Measurements from ENCODE around the gene ITM2C. TPM values are rescaled to one million over a fixed set of nuclear protein-coding genes. Genes with fewer than 3 reads are reported as not detected.
A peak's percentile ranks its signal among the peaks of the same experiment; 100 is the strongest.

ITM2C gene
- total and polyA plus RNA-seq, 2 of the 13 experiments (the other 11 are each of a cell fraction or from before 2014, with no cell fraction given) = 70.5 to 270 TPM

DNA sequence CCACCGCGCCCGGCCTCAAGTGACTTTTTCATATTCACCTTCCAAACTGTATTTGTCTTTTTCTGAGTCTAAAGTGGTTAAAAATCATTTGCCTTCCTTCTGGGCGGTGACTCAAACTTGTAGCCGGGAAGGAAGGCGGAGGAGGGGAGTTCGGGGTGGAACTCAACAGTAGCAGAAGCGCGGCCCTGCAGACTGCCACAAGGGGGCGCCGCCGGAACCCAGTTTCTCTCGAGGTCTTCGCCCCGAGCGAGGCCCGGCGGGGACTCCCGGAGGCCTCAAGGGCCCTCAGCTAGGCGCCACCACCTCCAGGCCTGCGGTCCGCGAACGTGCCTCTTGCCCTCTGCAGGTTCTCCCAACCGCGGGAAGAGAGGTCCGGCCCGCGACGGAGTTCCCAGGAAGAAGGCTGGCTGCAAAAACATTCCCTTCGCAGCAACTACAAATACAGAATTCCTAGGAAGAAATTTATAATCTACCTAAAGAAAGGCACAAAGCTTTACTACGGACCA lies 16.8 kb upstream of the ITM2C start (continued):
- TF ChIP-seq, protein P1, sequence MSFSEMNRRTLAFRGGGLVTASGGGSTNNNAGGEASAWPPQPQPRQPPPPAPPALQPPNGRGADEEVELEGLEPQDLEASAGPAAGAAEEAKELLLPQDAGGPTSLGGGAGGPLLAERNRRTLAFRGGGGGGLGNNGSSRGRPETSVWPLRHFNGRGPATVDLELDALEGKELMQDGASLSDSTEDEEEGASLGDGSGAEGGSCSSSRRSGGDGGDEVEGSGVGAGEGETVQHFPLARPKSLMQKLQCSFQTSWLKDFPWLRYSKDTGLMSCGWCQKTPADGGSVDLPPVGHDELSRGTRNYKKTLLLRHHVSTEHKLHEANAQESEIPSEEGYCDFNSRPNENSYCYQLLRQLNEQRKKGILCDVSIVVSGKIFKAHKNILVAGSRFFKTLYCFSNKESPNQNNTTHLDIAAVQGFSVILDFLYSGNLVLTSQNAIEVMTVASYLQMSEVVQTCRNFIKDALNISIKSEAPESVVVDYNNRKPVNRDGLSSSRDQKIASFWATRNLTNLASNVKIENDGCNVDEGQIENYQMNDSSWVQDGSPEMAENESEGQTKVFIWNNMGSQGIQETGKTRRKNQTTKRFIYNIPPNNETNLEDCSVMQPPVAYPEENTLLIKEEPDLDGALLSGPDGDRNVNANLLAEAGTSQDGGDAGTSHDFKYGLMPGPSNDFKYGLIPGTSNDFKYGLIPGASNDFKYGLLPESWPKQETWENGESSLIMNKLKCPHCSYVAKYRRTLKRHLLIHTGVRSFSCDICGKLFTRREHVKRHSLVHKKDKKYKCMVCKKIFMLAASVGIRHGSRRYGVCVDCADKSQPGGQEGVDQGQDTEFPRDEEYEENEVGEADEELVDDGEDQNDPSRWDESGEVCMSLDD (CRISPR knock-in tag; IDR thresholded peaks at IDR 0.05; ENCODE audit: borderline replicate concordance) = peak; percentile 58; the same call in 1 of the 2 replicates
- TF ChIP-seq ZNF430 (CRISPR knock-in tag; IDR thresholded peaks at IDR 0.05) = no peak
- peak; percentile 50; the same call in 1 of the 2 replicates for TF ChIP-seq ZMYM2 (CRISPR knock-in tag; IDR thresholded peaks at IDR 0.05)
- TF ChIP-seq, protein P2, sequence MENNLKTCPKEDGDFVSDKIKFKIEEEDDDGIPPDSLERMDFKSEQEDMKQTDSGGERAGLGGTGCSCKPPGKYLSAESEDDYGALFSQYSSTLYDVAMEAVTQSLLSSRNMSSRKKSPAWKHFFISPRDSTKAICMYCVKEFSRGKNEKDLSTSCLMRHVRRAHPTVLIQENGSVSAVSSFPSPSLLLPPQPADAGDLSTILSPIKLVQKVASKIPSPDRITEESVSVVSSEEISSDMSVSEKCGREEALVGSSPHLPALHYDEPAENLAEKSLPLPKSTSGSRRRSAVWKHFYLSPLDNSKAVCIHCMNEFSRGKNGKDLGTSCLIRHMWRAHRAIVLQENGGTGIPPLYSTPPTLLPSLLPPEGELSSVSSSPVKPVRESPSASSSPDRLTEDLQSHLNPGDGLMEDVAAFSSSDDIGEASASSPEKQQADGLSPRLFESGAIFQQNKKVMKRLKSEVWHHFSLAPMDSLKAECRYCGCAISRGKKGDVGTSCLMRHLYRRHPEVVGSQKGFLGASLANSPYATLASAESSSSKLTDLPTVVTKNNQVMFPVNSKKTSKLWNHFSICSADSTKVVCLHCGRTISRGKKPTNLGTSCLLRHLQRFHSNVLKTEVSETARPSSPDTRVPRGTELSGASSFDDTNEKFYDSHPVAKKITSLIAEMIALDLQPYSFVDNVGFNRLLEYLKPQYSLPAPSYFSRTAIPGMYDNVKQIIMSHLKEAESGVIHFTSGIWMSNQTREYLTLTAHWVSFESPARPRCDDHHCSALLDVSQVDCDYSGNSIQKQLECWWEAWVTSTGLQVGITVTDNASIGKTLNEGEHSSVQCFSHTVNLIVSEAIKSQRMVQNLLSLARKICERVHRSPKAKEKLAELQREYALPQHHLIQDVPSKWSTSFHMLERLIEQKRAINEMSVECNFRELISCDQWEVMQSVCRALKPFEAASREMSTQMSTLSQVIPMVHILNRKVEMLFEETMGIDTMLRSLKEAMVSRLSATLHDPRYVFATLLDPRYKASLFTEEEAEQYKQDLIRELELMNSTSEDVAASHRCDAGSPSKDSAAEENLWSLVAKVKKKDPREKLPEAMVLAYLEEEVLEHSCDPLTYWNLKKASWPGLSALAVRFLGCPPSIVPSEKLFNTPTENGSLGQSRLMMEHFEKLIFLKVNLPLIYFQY (CRISPR knock-in tag; IDR thresholded peaks at IDR 0.05; ENCODE audit: borderline replicate concordance) = 0 out of 2 replicates have a peak, but pooled peaks have one; percentile 45
- peak; percentile 81; the same call in 1 of the 2 replicates for TF ChIP-seq ZSCAN12 (CRISPR knock-in tag; IDR thresholded peaks at IDR 0.05)
- TF ChIP-seq HOXD1 (CRISPR knock-in tag; IDR thresholded peaks at IDR 0.05) = 0 out of 2 replicates have a peak, but pooled peaks have one; percentile 52
- TF ChIP-seq NCOA1 (CRISPR knock-in tag; IDR thresholded peaks at IDR 0.05) = no peak
- TF ChIP-seq CEBPB (IDR thresholded peaks at IDR 0.05; ENCODE audit: borderline replicate concordance, low read depth, low read length) = no peak
- TF ChIP-seq, protein P3, sequence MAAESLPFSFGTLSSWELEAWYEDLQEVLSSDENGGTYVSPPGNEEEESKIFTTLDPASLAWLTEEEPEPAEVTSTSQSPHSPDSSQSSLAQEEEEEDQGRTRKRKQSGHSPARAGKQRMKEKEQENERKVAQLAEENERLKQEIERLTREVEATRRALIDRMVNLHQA (CRISPR knock-in tag; IDR thresholded peaks at IDR 0.05) = no peak
- no peak for TF ChIP-seq NCOA5 (CRISPR knock-in tag; IDR thresholded peaks at IDR 0.05)
- TF ChIP-seq, protein P4, sequence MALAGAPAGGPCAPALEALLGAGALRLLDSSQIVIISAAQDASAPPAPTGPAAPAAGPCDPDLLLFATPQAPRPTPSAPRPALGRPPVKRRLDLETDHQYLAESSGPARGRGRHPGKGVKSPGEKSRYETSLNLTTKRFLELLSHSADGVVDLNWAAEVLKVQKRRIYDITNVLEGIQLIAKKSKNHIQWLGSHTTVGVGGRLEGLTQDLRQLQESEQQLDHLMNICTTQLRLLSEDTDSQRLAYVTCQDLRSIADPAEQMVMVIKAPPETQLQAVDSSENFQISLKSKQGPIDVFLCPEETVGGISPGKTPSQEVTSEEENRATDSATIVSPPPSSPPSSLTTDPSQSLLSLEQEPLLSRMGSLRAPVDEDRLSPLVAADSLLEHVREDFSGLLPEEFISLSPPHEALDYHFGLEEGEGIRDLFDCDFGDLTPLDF (CRISPR knock-in tag; IDR thresholded peaks at IDR 0.05) = 0 out of 2 replicates have a peak, but pooled peaks have one; percentile 54
- 0 out of 2 replicates have a peak, but pooled peaks have one; percentile 76 for TF ChIP-seq TOE1 (CRISPR knock-in tag; IDR thresholded peaks at IDR 0.05)
- TF ChIP-seq ZSCAN29 (CRISPR knock-in tag; conservative IDR thresholded peaks at IDR 0.05) = no peak
- TF ChIP-seq HHEX (CRISPR knock-in tag; IDR thresholded peaks at IDR 0.05) = no peak
- no peak for TF ChIP-seq ESRRA (CRISPR knock-in tag; IDR thresholded peaks at IDR 0.05; ENCODE audit: low read depth)
- TF ChIP-seq, protein P5, sequence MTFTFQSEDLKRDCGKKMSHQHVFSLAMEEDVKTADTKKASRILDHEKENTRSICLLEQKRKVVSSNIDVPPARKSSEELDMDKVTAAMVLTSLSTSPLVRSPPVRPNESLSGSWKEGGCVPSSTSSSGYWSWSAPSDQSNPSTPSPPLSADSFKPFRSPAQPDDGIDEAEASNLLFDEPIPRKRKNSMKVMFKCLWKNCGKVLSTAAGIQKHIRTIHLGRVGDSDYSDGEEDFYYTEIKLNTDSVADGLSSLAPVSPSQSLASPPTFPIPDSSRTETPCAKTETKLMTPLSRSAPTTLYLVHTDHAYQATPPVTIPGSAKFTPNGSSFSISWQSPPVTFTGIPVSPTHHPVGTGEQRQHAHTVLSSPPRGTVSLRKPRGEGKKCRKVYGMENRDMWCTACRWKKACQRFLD (CRISPR knock-in tag; IDR thresholded peaks at IDR 0.05; ENCODE audit: borderline replicate concordance) = no peak
- TF ChIP-seq ELF4 (CRISPR knock-in tag; IDR thresholded peaks at IDR 0.05; ENCODE audit: borderline replicate concordance) = no peak
- peak; percentile 29; the same call in 1 of the 2 replicates for TF ChIP-seq ZNF335 (CRISPR knock-in tag; IDR thresholded peaks at IDR 0.05)
- TF ChIP-seq, protein P6, sequence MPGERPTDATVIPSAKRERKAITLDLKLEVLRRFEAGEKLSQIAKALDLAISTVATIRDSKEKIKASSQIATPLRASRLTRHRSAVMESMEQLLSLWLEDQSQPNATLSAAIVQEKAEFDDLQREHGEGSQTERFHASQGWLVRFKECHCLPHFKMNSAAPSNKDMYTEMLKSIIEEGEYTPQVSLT (CRISPR knock-in tag; IDR thresholded peaks at IDR 0.05; ENCODE audit: borderline replicate concordance, low read depth) = no peak
- no peak for TF ChIP-seq ZNF7 (CRISPR knock-in tag; IDR thresholded peaks at IDR 0.05)
